ENCODE measurements around the gene EFCAB8.

GRCh38 chr20:32902456-32903420, 44.0 kb downstream of the EFCAB8 start:
- TF ChIP-seq CTCF (IDR thresholded peaks at IDR 0.05), result peak; percentile 45 to 77 (median 58)
- no peak for TF ChIP-seq POLR2AphosphoS5 (IDR thresholded peaks at IDR 0.05; ENCODE audit: insufficient read depth in 1 of 2, low read depth in 1 of 2)

Measured in vagina (tissue), 2 donors.